ENCODE measurements around the gene KDM6A. TPM values are rescaled to one million over a fixed set of nuclear protein-coding genes. Genes with fewer than 3 reads are reported as not detected.

Gene KDM6A
- polyA plus RNA-seq, 1 donor from 2014 or later = 25.1 TPM

GRCh38 chrX:44913656-44914531, 40.9 kb downstream of the KDM6A start:
- TF ChIP-seq EP300 (conservative IDR thresholded peaks at IDR 0.05; ENCODE audit: poor library complexity, severe bottlenecking) (no peak), REST (IDR thresholded peaks at IDR 0.05; ENCODE audit: borderline replicate concordance) (no peak), RAD21 (conservative IDR thresholded peaks at IDR 0.05) (no peak), TAF1 (IDR thresholded peaks at IDR 0.05; ENCODE audit: low read depth) (no peak), POLR2AphosphoS5 (IDR thresholded peaks at IDR 0.05) (no peak)
- TF ChIP-seq, protein P1, sequence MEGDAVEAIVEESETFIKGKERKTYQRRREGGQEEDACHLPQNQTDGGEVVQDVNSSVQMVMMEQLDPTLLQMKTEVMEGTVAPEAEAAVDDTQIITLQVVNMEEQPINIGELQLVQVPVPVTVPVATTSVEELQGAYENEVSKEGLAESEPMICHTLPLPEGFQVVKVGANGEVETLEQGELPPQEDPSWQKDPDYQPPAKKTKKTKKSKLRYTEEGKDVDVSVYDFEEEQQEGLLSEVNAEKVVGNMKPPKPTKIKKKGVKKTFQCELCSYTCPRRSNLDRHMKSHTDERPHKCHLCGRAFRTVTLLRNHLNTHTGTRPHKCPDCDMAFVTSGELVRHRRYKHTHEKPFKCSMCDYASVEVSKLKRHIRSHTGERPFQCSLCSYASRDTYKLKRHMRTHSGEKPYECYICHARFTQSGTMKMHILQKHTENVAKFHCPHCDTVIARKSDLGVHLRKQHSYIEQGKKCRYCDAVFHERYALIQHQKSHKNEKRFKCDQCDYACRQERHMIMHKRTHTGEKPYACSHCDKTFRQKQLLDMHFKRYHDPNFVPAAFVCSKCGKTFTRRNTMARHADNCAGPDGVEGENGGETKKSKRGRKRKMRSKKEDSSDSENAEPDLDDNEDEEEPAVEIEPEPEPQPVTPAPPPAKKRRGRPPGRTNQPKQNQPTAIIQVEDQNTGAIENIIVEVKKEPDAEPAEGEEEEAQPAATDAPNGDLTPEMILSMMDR (IDR thresholded peaks at IDR 0.05; ENCODE audit: poor library complexity, severe bottlenecking) = no peak
- H3K27ac ChIP-seq (ENCODE audit: low read length) = no peak overlapping the region
- H3K9me2 ChIP-seq (ENCODE audit: insufficient read depth, low read length) = no peaks in the 10 kb centered on the region
- H3K4me3 ChIP-seq (ENCODE audit: low read length) = no peak overlapping the region
- no peaks in the 10 kb centered on the region for H3K36me3 ChIP-seq (ENCODE audit: insufficient read depth, low read length)
- H2AFZ ChIP-seq (ENCODE audit: low read depth, low read length) = no peak overlapping the region
- H3K9ac ChIP-seq (ENCODE audit: low read length) = no peak overlapping the region
- no peaks in the 10 kb centered on the region for H4K20me1 ChIP-seq (ENCODE audit: insufficient read depth)
- no peaks in the 10 kb centered on the region for H3K9me3 ChIP-seq (ENCODE audit: low read length)
- H3F3A ChIP-seq (ENCODE audit: insufficient read depth, low read length, poor library complexity, severe bottlenecking) = no peaks in the 10 kb centered on the region
- no peaks in the 10 kb centered on the region for H3K27me3 ChIP-seq (ENCODE audit: insufficient read depth, low read depth, low read length)
- H3K79me2 ChIP-seq (replicated peaks; ENCODE audit: insufficient read depth, low read length) = peaks cover 30% of the 10 kb centered on the region
- H3K4me2 ChIP-seq (ENCODE audit: low read length) = no peak overlapping the region

DNA sequence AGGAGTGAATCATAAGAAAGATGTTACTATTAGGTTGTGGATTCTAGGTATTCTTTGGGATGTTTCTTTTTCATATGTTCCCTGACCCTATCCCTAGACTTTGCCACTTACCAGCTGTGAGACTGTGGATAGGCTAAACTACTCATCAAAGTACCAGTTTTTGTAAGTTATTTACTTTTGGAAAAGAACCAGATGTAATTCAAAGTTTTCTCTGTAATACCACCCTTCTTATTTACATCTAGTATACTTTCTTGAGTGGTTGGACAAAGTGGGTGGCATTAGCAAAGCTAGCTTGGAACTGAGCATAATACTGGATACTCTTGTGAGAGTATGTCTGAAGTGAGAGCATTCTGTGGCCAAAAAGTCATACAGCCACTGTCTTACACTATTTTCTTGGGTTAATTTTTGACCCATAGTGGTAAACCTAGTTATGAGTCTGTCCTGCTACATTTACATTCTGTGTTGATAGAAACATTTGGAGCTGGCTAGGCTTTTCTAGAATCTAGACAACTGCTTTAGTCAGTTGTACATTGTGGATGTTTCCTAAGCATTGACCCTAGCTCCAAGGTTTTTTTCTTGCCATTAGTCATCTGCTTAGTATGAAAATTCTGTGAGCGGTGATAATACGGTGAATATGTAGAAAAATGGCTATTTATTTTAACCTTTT, 41.7 kb downstream of the KDM6A start:
- no peak overlapping the region for H2AFZ ChIP-seq (ENCODE audit: low read depth, low read length)
- H3K9me2 ChIP-seq (ENCODE audit: insufficient read depth, low read length) = no peaks in the 10 kb centered on the region
- TF ChIP-seq POLR2AphosphoS5 (IDR thresholded peaks at IDR 0.05) = no peak
- no peak for TF ChIP-seq EP300 (conservative IDR thresholded peaks at IDR 0.05; ENCODE audit: poor library complexity, severe bottlenecking)
- TF ChIP-seq EZH2 (IDR thresholded peaks at IDR 0.05; ENCODE audit: borderline replicate concordance, insufficient read depth, low read length, poor library complexity, severe bottlenecking) = no peak
- TF ChIP-seq, protein P1 (IDR thresholded peaks at IDR 0.05; ENCODE audit: poor library complexity, severe bottlenecking) = no peak
- TF ChIP-seq MXI1 (conservative IDR thresholded peaks at IDR 0.05; ENCODE audit: poor library complexity, severe bottlenecking) = no peak
- TF ChIP-seq SMC3 (conservative IDR thresholded peaks at IDR 0.05; ENCODE audit: poor library complexity) = no peak
- no peak for TF ChIP-seq RAD21 (conservative IDR thresholded peaks at IDR 0.05)
- TF ChIP-seq REST (IDR thresholded peaks at IDR 0.05; ENCODE audit: borderline replicate concordance) = no peak
- TF ChIP-seq TAF1 (IDR thresholded peaks at IDR 0.05; ENCODE audit: low read depth) = no peak
- H3K4me3 ChIP-seq (ENCODE audit: low read length) = no peak overlapping the region
- no peaks in the 10 kb centered on the region for H3F3A ChIP-seq (ENCODE audit: insufficient read depth, low read length, poor library complexity, severe bottlenecking)
- no peaks in the 10 kb centered on the region for H3K9me3 ChIP-seq (ENCODE audit: low read length)
- no peak overlapping the region for H3K9ac ChIP-seq (ENCODE audit: low read length)
- H3K36me3 ChIP-seq (ENCODE audit: insufficient read depth, low read length) = no peaks in the 10 kb centered on the region
- H3K27ac ChIP-seq (ENCODE audit: low read length) = no peak overlapping the region
- H3K27me3 ChIP-seq (ENCODE audit: insufficient read depth, low read depth, low read length) = no peaks in the 10 kb centered on the region
- peaks cover 23% of the 10 kb centered on the region for H3K79me2 ChIP-seq (replicated peaks; ENCODE audit: insufficient read depth, low read length)
- H3K4me2 ChIP-seq (ENCODE audit: low read length) = no peak overlapping the region
- no peaks in the 10 kb centered on the region for H4K20me1 ChIP-seq (ENCODE audit: insufficient read depth)

Data from neural cell (in vitro differentiated cells).